Adrenal gland (tissue), 5 donors: ENCODE measurements around the gene TPRN.
A peak's percentile ranks its signal among the peaks of the same experiment; 100 is the strongest.

ENCODE experiments used
- POLR2A ChIP-seq, 2 donors: fragments of 450-650 bp; IDR thresholded peaks; one replicate each; pipeline ENCODE4 v1.6.1; 2017; ENCODE audit warnings: antibody characterized with exemption in 2 of 2, mild to moderate bottlenecking in 2 of 2, moderate library complexity in 1 of 2
- TF ChIP-seq, protein P1 (sequence below), 6 experiments: fragments of 450-650 bp in 4 of 6; fragments of 200-600 bp in 2 of 6; sonication (generic) in 1 of 6; IDR thresholded peaks; 1 replicate in 5 of 6; 2 replicates in 1 of 6; pipeline versions ENCODE4 v1.5.1 to v1.8.0; 2016 to 2021; ENCODE audit warnings: antibody characterized with exemption in 6 of 6, mild to moderate bottlenecking in 2 of 6, moderate library complexity in 1 of 6
- donor health status: DM: no; HTN: no; CAD: no.

DNA sequence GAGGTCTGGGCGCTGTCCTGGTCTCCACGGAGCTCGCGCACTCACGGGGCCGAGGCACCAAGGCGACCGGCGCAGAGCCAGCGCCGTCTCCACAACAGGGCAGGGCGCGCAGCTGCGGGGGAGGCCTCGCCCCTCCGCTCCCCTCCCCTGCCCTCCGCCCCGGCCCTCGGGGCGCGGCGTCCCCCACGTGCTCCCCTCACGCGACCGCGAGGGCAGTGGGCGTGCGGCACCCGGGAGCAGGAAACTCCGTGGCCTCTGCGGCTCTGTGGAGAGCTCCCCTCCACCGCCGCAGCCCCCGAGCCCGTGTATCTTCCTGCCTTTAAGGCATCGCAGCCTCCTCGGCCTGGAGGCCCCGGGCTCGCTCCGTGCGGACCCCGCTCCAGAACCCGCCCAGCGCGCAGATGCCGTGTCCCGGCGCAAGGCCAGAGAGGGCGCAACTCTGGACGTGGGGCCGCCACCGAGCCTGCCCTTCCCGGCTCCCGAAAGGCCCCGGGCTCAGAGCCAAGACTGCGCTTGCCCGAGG, 39.8 kb upstream of the TPRN start:
- TF ChIP-seq, protein P1, sequence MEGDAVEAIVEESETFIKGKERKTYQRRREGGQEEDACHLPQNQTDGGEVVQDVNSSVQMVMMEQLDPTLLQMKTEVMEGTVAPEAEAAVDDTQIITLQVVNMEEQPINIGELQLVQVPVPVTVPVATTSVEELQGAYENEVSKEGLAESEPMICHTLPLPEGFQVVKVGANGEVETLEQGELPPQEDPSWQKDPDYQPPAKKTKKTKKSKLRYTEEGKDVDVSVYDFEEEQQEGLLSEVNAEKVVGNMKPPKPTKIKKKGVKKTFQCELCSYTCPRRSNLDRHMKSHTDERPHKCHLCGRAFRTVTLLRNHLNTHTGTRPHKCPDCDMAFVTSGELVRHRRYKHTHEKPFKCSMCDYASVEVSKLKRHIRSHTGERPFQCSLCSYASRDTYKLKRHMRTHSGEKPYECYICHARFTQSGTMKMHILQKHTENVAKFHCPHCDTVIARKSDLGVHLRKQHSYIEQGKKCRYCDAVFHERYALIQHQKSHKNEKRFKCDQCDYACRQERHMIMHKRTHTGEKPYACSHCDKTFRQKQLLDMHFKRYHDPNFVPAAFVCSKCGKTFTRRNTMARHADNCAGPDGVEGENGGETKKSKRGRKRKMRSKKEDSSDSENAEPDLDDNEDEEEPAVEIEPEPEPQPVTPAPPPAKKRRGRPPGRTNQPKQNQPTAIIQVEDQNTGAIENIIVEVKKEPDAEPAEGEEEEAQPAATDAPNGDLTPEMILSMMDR (IDR thresholded peaks at IDR 0.05) = peak in 1 of 6 experiments; percentile 6
- TF ChIP-seq POLR2A (IDR thresholded peaks at IDR 0.05) = peak in 1 of 2 donors; percentile 23
